DND-41 (cell line): Measurements from ENCODE around the gene GRIFIN.

Experiments
- ATAC-seq: fragments of 200-7000 bp; cut with Tn5 transposase; 3 replicates; pipeline ENCODE4 v1.9.1; 2021; ENCODE audit warnings: low read depth; ENCODE audit not compliant: insufficient read depth
- DNase-seq: peaks from one replicate; pipeline ENCODE4 v3.0.0-alpha.2; 2020
- H2AFZ ChIP-seq: 2 replicates; pipeline ENCODE4 v1.6.0; 2012; ENCODE audit warnings: low read depth, low read length
- H3K27ac ChIP-seq: 2 replicates; pipeline ENCODE4 v1.5.1; 2012; ENCODE audit warnings: low read length, inconsistent platforms
- H3K27me3 ChIP-seq: fragments of 200-600 bp; sonication (generic); 2 replicates; pipeline ENCODE4 v1.6.0; 2012; ENCODE audit warnings: low read length, mild to moderate bottlenecking, inconsistent platforms; ENCODE audit not compliant: insufficient read depth, poor library complexity
- H3K36me3 ChIP-seq: 2 replicates; pipeline ENCODE4 v1.5.1; 2012; ENCODE audit warnings: low read length, inconsistent platforms; ENCODE audit not compliant: insufficient read depth
- H3K4me1 ChIP-seq: 2 replicates; pipeline ENCODE4 v1.5.1; 2012; ENCODE audit warnings: mild to moderate bottlenecking, low read length; ENCODE audit not compliant: insufficient read depth
- H3K4me2 ChIP-seq: 2 replicates; pipeline ENCODE4 v1.6.0; 2012; ENCODE audit warnings: mild to moderate bottlenecking, moderate library complexity, low read length, inconsistent platforms; ENCODE audit not compliant: insufficient read depth
- H3K4me3 ChIP-seq, 2 experiments: fragments of 200-600 bp in 1 of 2; shearing (Covaris generic) in 1 of 2; 2 replicates each; pipeline ENCODE4 v1.5.1; 2012 to 2016; ENCODE audit warnings: inconsistent platforms in 2 of 2, low read length in 2 of 2, mild to moderate bottlenecking in 2 of 2, low read depth in 1 of 2, moderate library complexity in 1 of 2
- H3K79me2 ChIP-seq: 2 replicates; pipeline ENCODE4 v1.6.0; 2012; ENCODE audit warnings: low read length, inconsistent platforms; ENCODE audit not compliant: insufficient read depth
- H3K9ac ChIP-seq: 2 replicates; pipeline ENCODE4 v1.6.0; 2012; ENCODE audit warnings: low read depth, mild to moderate bottlenecking, inconsistent platforms, low read length, moderate library complexity
- H3K9me3 ChIP-seq: 2 replicates; pipeline ENCODE4 v1.5.1; 2012; ENCODE audit warnings: low read length, moderate library complexity, mild to moderate bottlenecking, inconsistent platforms; ENCODE audit not compliant: insufficient read depth, severe bottlenecking
- H4K20me1 ChIP-seq: 2 replicates; pipeline ENCODE4 v1.6.0; 2012; ENCODE audit warnings: low read length; ENCODE audit not compliant: insufficient read depth
- CTCF ChIP-seq: IDR thresholded peaks from 2 replicates; pipeline ENCODE4 v1.5.1; 2012; ENCODE audit warnings: borderline replicate concordance, low read length, moderate library complexity, mild to moderate bottlenecking; ENCODE audit not compliant: poor library complexity, severe bottlenecking; ENCODE audit errors: extremely low read depth
- EZH2 ChIP-seq: IDR thresholded peaks from 3 replicates; pipeline ENCODE4 v1.6.1; 2012; ENCODE audit warnings: borderline replicate concordance, low read depth, mild to moderate bottlenecking, moderate library complexity, low read length, inconsistent platforms; ENCODE audit not compliant: severe bottlenecking

The GRIFIN gene

DNA sequence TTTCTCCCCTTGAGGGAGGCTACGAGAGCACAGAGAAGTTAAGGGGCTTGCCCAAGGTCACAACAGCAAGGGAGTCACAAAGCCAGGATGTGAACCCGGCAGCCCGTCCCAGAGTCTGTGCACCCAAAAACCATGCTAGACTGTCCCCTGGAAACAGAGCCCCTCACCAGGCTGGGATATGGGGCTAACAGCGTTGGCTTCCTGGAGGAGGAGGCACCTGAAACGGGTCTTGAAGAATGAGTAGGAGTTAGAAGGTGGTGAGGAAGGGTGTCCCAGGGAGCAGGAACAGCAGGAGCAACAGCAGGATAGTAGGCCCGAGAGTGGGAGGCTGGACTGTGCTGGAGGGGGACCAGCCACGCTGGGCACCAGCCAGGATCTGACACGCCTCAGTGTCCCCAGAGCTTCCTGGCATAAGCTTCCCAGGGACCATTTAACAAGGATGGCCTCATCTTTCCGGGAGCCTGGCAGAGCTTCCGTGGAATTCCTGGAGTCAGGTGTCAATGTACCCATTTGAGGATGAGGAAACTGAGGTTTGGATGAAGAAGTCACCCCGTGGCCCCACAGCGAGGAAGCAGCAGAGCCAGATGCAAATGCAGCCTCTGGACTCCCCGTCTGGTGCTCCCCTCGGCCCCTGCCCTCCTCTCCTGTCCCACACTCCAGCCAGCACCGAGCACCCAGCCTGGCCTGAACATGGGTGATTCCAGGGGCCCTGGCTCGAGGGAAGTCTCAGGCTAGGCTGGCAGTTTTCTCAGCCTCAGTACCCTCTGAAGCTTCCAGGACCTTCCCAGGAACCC lies 3.3 kb upstream of the GRIFIN start:
- Histone ChIP-seq H3K27me3 (no peaks in the 10 kb centered on the region), H3K27ac (no peak overlapping the region), H3K9ac (no peak overlapping the region), H3K4me1 (no peaks in the 10 kb centered on the region), H2AFZ (no peak overlapping the region), H3K4me3 (no peak overlapping the region), H3K9me3 (no peaks in the 10 kb centered on the region), H3K4me2 (no peak overlapping the region), H3K79me2 (no peaks in the 10 kb centered on the region), H3K36me3 (no peaks in the 10 kb centered on the region), H4K20me1 (no peaks in the 10 kb centered on the region)
- TF ChIP-seq CTCF (no peak), EZH2 (no peak)
- no peak for ATAC-seq
- no peak for DNase-seq

GRCh38 chr7:2478800-2479199 lies 2.6 kb upstream of the GRIFIN start:
- Histone ChIP-seq H3K9ac (no peak overlapping the region), H3K9me3 (no peaks in the 10 kb centered on the region), H3K27ac (no peak overlapping the region), H3K4me3 (no peak overlapping the region), H3K79me2 (no peaks in the 10 kb centered on the region), H3K4me1 (no peaks in the 10 kb centered on the region), H2AFZ (no peak overlapping the region), H3K27me3 (no peaks in the 10 kb centered on the region), H3K36me3 (no peaks in the 10 kb centered on the region), H3K4me2 (no peak overlapping the region), H4K20me1 (no peaks in the 10 kb centered on the region)
- ATAC-seq (no peak), DNase-seq (no peak)
- no peak for TF ChIP-seq CTCF
- no peak for TF ChIP-seq EZH2

DNA sequence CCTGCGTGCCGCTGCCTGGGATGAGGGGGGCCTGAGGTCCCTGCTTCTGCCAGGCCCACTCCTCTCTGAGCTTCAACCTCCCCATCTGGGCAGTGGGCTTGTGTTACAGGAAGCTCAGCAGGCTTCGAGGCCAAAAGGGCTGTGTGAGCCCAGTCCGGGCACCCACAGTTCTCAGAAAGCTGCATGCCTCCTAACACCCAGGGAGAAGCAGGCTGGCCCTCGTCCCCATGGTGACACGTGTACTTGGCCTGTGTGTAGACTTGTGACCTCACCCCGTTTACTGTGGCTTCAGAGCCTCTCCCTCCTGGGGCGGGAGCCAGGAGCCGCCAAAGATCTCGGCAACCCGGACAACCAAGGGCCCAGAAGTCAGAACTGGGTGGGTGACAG lies 2.2 kb upstream of the GRIFIN start:
- Histone ChIP-seq H3K4me3 (no peak overlapping the region), H3K9me3 (no peaks in the 10 kb centered on the region), H3K36me3 (no peaks in the 10 kb centered on the region), H3K9ac (no peak overlapping the region), H3K27ac (no peak overlapping the region), H3K4me1 (no peaks in the 10 kb centered on the region), H3K4me2 (no peak overlapping the region), H3K27me3 (no peaks in the 10 kb centered on the region), H4K20me1 (no peaks in the 10 kb centered on the region), H3K79me2 (no peaks in the 10 kb centered on the region), H2AFZ (no peak overlapping the region)
- TF ChIP-seq CTCF (no peak), EZH2 (no peak)
- ATAC-seq (no peak), DNase-seq (no peak)
